ENCODE results near the gene GLYATL1.

DNA sequence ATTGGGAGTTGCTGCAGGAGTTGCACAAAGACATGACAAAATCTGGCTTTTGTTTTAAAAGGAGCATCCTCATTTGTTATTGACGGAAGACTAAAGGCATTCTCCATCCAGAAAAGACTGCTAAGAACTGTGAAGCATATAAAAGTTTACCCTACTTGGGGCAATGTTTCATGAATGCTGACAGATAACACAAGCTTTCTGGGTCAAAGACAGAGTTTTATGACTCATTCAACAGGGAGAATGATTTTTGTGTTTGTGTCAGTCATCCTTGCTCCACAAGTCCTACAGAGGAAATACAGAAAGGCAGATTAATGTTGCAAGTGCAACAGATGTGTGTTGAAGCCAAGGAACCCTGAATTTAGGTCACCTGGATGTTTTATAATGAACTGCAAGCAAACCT is 2.5 kb downstream of the GLYATL1 start:
- no peak for TF ChIP-seq CTCF (conservative IDR thresholded peaks at IDR 0.05; ENCODE audit: low read depth in 2 of 2)
- TF ChIP-seq POLR2AphosphoS5 (IDR thresholded peaks at IDR 0.05; ENCODE audit: low read depth), result no peak
- TF ChIP-seq, protein P1, sequence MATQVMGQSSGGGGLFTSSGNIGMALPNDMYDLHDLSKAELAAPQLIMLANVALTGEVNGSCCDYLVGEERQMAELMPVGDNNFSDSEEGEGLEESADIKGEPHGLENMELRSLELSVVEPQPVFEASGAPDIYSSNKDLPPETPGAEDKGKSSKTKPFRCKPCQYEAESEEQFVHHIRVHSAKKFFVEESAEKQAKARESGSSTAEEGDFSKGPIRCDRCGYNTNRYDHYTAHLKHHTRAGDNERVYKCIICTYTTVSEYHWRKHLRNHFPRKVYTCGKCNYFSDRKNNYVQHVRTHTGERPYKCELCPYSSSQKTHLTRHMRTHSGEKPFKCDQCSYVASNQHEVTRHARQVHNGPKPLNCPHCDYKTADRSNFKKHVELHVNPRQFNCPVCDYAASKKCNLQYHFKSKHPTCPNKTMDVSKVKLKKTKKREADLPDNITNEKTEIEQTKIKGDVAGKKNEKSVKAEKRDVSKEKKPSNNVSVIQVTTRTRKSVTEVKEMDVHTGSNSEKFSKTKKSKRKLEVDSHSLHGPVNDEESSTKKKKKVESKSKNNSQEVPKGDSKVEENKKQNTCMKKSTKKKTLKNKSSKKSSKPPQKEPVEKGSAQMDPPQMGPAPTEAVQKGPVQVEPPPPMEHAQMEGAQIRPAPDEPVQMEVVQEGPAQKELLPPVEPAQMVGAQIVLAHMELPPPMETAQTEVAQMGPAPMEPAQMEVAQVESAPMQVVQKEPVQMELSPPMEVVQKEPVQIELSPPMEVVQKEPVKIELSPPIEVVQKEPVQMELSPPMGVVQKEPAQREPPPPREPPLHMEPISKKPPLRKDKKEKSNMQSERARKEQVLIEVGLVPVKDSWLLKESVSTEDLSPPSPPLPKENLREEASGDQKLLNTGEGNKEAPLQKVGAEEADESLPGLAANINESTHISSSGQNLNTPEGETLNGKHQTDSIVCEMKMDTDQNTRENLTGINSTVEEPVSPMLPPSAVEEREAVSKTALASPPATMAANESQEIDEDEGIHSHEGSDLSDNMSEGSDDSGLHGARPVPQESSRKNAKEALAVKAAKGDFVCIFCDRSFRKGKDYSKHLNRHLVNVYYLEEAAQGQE (IDR thresholded peaks at IDR 0.05; ENCODE audit: unreplicated experiment), result no peak
- no peak for TF ChIP-seq EZH2 (IDR thresholded peaks at IDR 0.05; ENCODE audit: low read depth, unreplicated experiment)
